ENCODE data around the gene UBAP2L. TPM values are rescaled to one million over a fixed set of nuclear protein-coding genes. Genes with fewer than 3 reads are reported as not detected.
A peak's percentile ranks its signal among the peaks of the same experiment; 100 is the strongest.

The UBAP2L gene
- polyA plus RNA-seq, 1 experiment, result 134 TPM

GRCh38 chr1:154190550-154190949, 30.2 kb upstream of the UBAP2L start:
- TF ChIP-seq CTCF (IDR thresholded peaks at IDR 0.05; ENCODE audit: insufficient read depth, low read depth, low read length), result no peak
- CTCF ChIA-PET, result interaction anchor here (1.4 kb wide), 1 partner anchor 9 kb away, joined by 12 read pairs; no protein-coding TSS in a partner anchor
- no peak for DNase-seq (ENCODE audit: low read depth)
- POLR2A ChIA-PET, result no interaction called here
- H3K36me3 ChIP-seq (ENCODE audit: control insufficient read depth, insufficient read depth, low read length), result no peaks in the 10 kb centered on the region
- no peak overlapping the region for H3K4me3 ChIP-seq (ENCODE audit: low read depth, low read length)
- H3K27me3 ChIP-seq (ENCODE audit: control insufficient read depth, insufficient read depth, low read length), result peaks cover 18% of the 10 kb centered on the region

GRCh38 chr1:154191990-154192461, 28.7 kb upstream of the UBAP2L start, which contains the start of gene TPM3:
TSS of gene TPM3 (minus strand) at chr1:154192100. CDS start at chr1:154192018, 82 bp downstream.
- TF ChIP-seq CTCF (IDR thresholded peaks at IDR 0.05; ENCODE audit: insufficient read depth, low read depth, low read length), result no peak
- POLR2A ChIA-PET, result no interaction called here
- CTCF ChIA-PET, result interaction anchor here (0.5 to 1.2 kb wide), 2 partner anchors 11 to 317 kb away, joined by 4 read pairs; no protein-coding TSS in a partner anchor
- DNase-seq (ENCODE audit: low read depth), result no peak
- no peak within 1 kb of the TSS for H3K4me3 ChIP-seq (ENCODE audit: low read depth, low read length)
- H3K36me3 ChIP-seq (ENCODE audit: control insufficient read depth, insufficient read depth, low read length), result no peaks in the 10 kb centered on the region
- H3K27me3 ChIP-seq (ENCODE audit: control insufficient read depth, insufficient read depth, low read length), result peaks cover 18% of the 10 kb centered on the region

- DNase-seq (ENCODE audit: low read depth), result no peak
- POLR2A ChIA-PET, result no interaction called here
- CTCF ChIA-PET, result interaction anchor here (0.7 to 1.2 kb wide), 2 partner anchors 11 to 702 kb away, joined by 3 to 4 read pairs; no protein-coding TSS in a partner anchor
- Histone ChIP-seq H3K36me3 (ENCODE audit: control insufficient read depth, insufficient read depth, low read length) (no peaks in the 10 kb centered on the region), H3K27me3 (ENCODE audit: control insufficient read depth, insufficient read depth, low read length) (peaks cover 18% of the 10 kb centered on the region), H3K4me3 (ENCODE audit: low read depth, low read length) (no peak overlapping the region)
- TF ChIP-seq CTCF (IDR thresholded peaks at IDR 0.05; ENCODE audit: insufficient read depth, low read depth, low read length), result no peak
These were observed 28.3 kb upstream of the UBAP2L start for GRCh38 chr1:154192476-154192875.

- TF ChIP-seq CTCF (IDR thresholded peaks at IDR 0.05; ENCODE audit: insufficient read depth, low read depth, low read length), result no peak
- peaks cover 18% of the 10 kb centered on the region for H3K27me3 ChIP-seq (ENCODE audit: control insufficient read depth, insufficient read depth, low read length)
- no peaks in the 10 kb centered on the region for H3K36me3 ChIP-seq (ENCODE audit: control insufficient read depth, insufficient read depth, low read length)
- CTCF ChIA-PET, result interaction anchor here (0.6 to 1.0 kb wide), 4 partner anchors 10 to 1744 kb away, joined by 3 read pairs; no protein-coding TSS in a partner anchor
- POLR2A ChIA-PET, result no interaction called here
- DNase-seq (ENCODE audit: low read depth), result no peak
- H3K4me3 ChIP-seq (ENCODE audit: low read depth, low read length), result no peak overlapping the region
These were observed 26.9 kb upstream of the UBAP2L start for GRCh38 chr1:154193821-154194220.

- peak; percentile 65 for TF ChIP-seq CTCF (IDR thresholded peaks at IDR 0.05; ENCODE audit: insufficient read depth, low read depth, low read length)
- POLR2A ChIA-PET, result interaction anchor here (0.6 kb wide), 1 partner anchor 10 kb away, joined by 3 read pairs; no protein-coding TSS in a partner anchor
These were observed 21.8 kb upstream of the UBAP2L start for GRCh38 chr1:154198756-154199562.

More at GRCh38 chr1:154198756-154199562, 21.8 kb upstream of the UBAP2L start:
- Histone ChIP-seq H3K4me3 (ENCODE audit: low read depth, low read length) (no peak overlapping the region), H3K36me3 (ENCODE audit: control insufficient read depth, insufficient read depth, low read length) (no peaks in the 10 kb centered on the region), H3K27me3 (ENCODE audit: control insufficient read depth, insufficient read depth, low read length) (peaks cover 4% of the 10 kb centered on the region)
- no peak for DNase-seq (ENCODE audit: low read depth)
- CTCF ChIA-PET, result interaction anchor here (0.6 to 3.0 kb wide), 19 partner anchors 8 to 353 kb away, joined by 3 to 19 read pairs (median 4); partner anchors contain the start of gene HAX1
